Retinal pigment epithelial cell (primary cell): ENCODE results near the gene MAGI2.
A peak's percentile ranks its signal among the peaks of the same experiment; 100 is the strongest.

ENCODE experiments used
- DNase-seq: peaks from one replicate; pipeline ENCODE4 v3.0.0-alpha.2; 2010; ENCODE audit warnings: low read depth
- H3K4me3 ChIP-seq: 2 replicates; pipeline ENCODE4 v1.5.1; 2011; ENCODE audit warnings: mild to moderate bottlenecking, low read length, control low read depth, moderate library complexity
- TF ChIP-seq, protein P1 (sequence below): conservative IDR thresholded peaks from 2 replicates; pipeline ENCODE4 v1.5.1; 2011; ENCODE audit warnings: low read depth, low read length, control low read depth, inconsistent platforms

Gene MAGI2

DNA sequence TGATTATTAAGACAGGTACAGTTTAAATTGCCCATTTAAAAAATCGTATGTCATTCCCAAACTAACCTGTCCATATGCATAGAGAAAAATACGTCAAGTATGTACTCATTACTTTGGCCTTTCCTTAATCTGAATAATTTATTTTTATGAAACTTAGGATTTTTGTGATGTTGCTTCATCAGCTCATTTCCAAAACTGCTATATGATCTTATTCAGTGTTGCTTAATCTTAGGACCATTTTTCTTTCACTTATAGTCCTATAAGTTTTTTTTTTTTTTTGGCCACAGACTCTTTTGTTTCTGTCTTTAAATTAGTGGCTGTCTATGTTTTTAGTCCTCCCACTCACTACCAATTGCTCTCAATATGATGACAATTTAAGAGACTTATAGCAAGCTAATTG, 1309.8 kb downstream of the MAGI2 start:
- no peak for DNase-seq
- H3K4me3 ChIP-seq, result no peak overlapping the region
- TF ChIP-seq, protein P1, sequence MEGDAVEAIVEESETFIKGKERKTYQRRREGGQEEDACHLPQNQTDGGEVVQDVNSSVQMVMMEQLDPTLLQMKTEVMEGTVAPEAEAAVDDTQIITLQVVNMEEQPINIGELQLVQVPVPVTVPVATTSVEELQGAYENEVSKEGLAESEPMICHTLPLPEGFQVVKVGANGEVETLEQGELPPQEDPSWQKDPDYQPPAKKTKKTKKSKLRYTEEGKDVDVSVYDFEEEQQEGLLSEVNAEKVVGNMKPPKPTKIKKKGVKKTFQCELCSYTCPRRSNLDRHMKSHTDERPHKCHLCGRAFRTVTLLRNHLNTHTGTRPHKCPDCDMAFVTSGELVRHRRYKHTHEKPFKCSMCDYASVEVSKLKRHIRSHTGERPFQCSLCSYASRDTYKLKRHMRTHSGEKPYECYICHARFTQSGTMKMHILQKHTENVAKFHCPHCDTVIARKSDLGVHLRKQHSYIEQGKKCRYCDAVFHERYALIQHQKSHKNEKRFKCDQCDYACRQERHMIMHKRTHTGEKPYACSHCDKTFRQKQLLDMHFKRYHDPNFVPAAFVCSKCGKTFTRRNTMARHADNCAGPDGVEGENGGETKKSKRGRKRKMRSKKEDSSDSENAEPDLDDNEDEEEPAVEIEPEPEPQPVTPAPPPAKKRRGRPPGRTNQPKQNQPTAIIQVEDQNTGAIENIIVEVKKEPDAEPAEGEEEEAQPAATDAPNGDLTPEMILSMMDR, result no peak

DNA sequence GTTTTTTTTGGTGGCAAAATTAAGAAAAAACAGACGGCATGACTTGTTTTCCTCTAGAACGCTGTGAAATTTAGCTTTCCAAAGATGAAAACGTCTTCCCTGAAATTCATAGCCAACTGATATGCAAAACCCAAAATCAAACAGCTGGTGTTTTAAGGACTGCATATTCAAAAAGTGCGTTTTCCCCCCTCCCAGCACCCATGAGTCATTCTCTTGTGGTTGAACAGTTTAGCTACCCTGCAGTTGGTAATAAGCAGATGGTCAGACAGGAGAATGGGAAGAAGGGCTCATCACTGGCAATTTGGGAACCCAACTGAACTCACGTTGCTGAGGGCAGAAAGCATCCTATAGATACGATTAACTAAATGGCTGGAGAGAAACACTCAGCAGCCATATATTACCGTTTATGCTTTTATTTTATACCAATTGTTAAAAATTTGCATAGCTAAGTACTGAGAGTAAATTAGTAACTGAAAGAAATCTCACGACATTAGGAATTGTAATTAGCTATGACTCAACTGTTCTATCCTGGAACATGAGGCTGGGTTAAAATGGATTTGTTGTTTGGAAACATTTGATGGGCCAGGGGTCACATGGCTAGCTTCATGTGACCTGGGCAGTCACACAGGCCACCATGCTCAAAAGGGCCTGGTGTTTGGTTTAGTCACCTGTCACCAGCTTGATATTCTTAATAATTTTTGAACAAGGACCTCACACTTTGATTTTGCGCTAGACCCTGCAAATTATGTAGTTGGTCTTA, 1311.8 kb downstream of the MAGI2 start:
- TF ChIP-seq, protein P1, result no peak
- no peak overlapping the region for H3K4me3 ChIP-seq
- no peak for DNase-seq

DNA sequence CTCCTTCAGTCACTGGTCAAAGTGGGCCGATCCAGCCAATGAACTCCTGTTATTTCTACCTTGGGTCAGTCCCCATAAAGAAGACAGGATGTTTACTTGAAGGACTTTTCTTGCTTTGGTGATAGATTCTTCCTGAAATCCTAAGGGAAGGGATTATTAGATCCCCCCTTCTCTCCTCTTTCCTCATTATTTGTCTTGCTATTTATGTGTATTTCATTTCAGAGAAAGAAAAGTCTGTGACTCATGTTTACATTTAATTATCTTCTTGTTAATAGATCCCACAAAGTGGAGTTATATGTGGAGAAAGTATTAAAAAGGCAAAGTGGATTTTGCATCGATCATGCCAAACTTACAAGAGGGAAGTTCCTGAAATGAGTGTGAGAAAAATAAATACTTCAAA, 1313.4 kb downstream of the MAGI2 start:
- TF ChIP-seq, protein P1, result no peak
- H3K4me3 ChIP-seq, result no peak overlapping the region
- DNase-seq, result no peak

DNA sequence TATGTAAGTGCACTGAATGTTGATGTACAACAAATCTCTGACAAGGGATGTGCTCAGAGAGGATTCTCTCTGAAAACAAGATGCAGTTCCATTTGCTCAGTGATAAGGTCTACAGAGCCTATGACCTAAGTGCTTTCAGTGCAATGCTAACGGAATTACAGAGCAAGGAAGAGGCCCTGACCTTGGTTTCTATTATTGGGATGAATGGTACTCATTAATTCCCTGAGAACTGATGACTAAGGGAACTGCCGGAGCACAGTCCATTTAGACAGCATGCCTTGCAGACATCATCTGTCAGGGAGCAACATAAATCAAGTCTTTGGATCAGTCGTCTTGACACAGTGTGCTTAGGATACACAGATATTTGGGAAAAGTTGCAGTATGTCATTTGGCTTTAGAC, 1314.1 kb downstream of the MAGI2 start:
- peak; percentile 23 for DNase-seq
- TF ChIP-seq, protein P1, result no peak
- H3K4me3 ChIP-seq, result no peak overlapping the region

DNA sequence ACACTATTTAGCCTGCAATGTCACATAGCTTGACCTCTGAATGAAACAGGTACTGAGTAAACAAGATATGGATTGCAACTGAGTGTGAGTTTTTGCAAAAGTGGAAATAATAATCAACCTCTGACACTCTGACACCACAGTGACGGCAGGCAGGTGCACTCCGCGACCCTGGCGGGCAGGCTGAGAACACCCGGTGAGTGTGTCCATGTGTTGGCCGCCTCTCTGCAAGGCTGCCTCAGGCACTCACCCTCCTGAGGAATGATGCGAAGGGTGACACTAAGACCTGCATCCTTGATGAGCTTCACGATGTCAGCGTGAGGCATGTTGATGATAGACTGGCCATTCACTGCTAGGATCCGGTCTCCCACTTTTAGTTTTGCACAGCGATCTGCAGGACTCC, 1318.7 kb downstream of the MAGI2 start:
- no peak for DNase-seq
- H3K4me3 ChIP-seq, result no peak overlapping the region
- TF ChIP-seq, protein P1, result no peak

DNA sequence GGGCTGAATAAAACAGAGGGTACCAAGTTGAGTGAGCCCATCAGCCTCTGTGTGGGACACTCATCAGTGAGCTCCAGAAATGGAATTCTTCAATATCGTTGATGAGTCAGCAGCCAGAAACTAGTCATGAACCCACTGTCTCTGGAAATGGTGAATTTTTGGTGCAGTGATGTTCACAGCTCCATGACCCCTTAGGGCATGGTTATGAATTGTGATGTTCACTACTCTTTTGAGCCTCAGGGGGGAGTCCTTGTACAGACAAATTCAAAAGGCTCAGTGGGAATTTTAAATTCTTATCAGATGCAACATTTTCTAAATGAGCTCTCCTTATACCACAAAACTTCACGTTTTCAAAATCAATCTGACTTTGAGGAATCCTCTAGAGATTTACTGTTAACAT, 1319.2 kb downstream of the MAGI2 start:
- TF ChIP-seq, protein P1, result peak; percentile 74
- no peak for DNase-seq
- H3K4me3 ChIP-seq, result no peak overlapping the region
